Activated CD8-positive, alpha-beta memory T cell treated with anti-CD3 and anti-CD28 coated beads, Interleukin-2, amount 10 ng/mL, durations not matched to agents 7 days and 5 days (primary cell): ENCODE data around the gene TELO2. TPM values are rescaled to one million over a fixed set of nuclear protein-coding genes. Genes with fewer than 3 reads are reported as not detected.
"Not testable (repeated sequence)": the region's sequence is repeated elsewhere in the genome, so short reads cannot be mapped to it uniquely, and the experiment has no call there.

Source experiments
- ATAC-seq: fragments of 150-1000 bp; cut with Tn5 transposase; one replicate; pipeline ENCODE4 v1.10.0; 2021; ENCODE audit warnings: moderate library complexity
- CTCF ChIA-PET: fragments of 350-600 bp; sonication (Branson Sonifier 250); formaldehyde crosslinking; loops from one replicate; lab custom pipeline; 2021; ENCODE audit warnings: antibody characterized with exemption; lab: Charles Lee
- DNase-seq: peaks from one replicate; pipeline ENCODE4 v3.0.0-alpha.2; 2020
- H3K27ac Mint-ChIP-seq: one replicate; pipeline ENCODE4 v1.8.0; 2021; ENCODE audit warnings: mild to moderate bottlenecking, mixed read lengths
- H3K27me3 Mint-ChIP-seq: one replicate; pipeline ENCODE4 v1.8.0; 2021; ENCODE audit warnings: mixed read lengths
- H3K36me3 Mint-ChIP-seq: one replicate; pipeline ENCODE4 v1.8.0; 2021; ENCODE audit warnings: mild to moderate bottlenecking, mixed read lengths
- H3K4me1 Mint-ChIP-seq: one replicate; pipeline ENCODE4 v1.8.0; 2021; ENCODE audit warnings: mixed read lengths
- H3K4me3 Mint-ChIP-seq: one replicate; pipeline ENCODE4 v1.8.0; 2021; ENCODE audit warnings: mild to moderate bottlenecking, moderate library complexity, mixed read lengths
- H3K9me3 Mint-ChIP-seq: one replicate; pipeline ENCODE4 v1.8.0; 2022; ENCODE audit warnings: low read depth, mixed read lengths
- total RNA-seq, 2 experiments: library from RNA; stranded (reverse); gene quantifications; one replicate each; pipeline ENCODE4 v1.2.3, GENCODE V29; 2021

The TELO2 gene
- total RNA-seq, 2 experiments from 2014 or later, result 60.7 to 63.8 TPM

- no peak overlapping the region for H3K4me3 Mint-ChIP-seq
- CTCF ChIA-PET, result interaction anchor here (1.1 to 1.5 kb wide), 2 partner anchors 51 to 101 kb away, joined by 3 read pairs; no protein-coding TSS in a partner anchor
- no peak overlapping the region for H3K27ac Mint-ChIP-seq
These were observed 28.8 kb upstream of the TELO2 start for GRCh38 chr16:1464196-1464893.

GRCh38 chr16:1464894-1465566 lies 28.1 kb upstream of the TELO2 start:
- no peak overlapping the region for H3K27ac Mint-ChIP-seq
- ATAC-seq (no peak), DNase-seq (no peak)
- no peak overlapping the region for H3K4me3 Mint-ChIP-seq
- H3K36me3 Mint-ChIP-seq, result peaks cover 2% of the 10 kb centered on the region
- H3K27me3 Mint-ChIP-seq, result no peaks in the 10 kb centered on the region
- no peaks in the 10 kb centered on the region for H3K4me1 Mint-ChIP-seq
- H3K9me3 Mint-ChIP-seq, result no peaks in the 10 kb centered on the region
- CTCF ChIA-PET, result interaction anchor here (1.1 kb wide), 1 partner anchor 52 kb away, joined by 3 read pairs; no protein-coding TSS in a partner anchor

More at GRCh38 chr16:1464196-1464893, 28.8 kb upstream of the TELO2 start:
- no peaks in the 10 kb centered on the region for H3K27me3 Mint-ChIP-seq
- H3K36me3 Mint-ChIP-seq, result peaks cover 2% of the 10 kb centered on the region
- H3K4me1 Mint-ChIP-seq, result no peaks in the 10 kb centered on the region
- no peaks in the 10 kb centered on the region for H3K9me3 Mint-ChIP-seq
- no peak for DNase-seq
- ATAC-seq, result no peak

DNA sequence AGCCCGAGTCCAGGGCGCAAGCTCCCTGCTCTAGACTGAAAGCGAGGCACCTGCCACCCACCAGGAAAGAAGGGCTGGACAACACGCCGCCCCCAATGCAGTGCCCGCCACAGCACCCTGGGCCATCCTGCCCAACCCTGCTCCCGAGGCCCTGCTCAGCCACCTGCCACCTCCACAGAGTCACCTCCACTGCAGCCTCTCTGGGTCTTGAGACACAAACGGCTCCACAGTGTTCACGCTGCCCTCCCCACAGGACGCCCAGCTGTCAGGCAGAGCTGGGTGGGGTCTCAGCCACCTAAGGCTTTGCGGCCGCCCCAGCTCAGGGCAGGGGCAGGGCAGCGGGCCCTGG lies 27.6 kb upstream of the TELO2 start:
- CTCF ChIA-PET, result no interaction called here
- Mint-ChIP-seq H3K4me3 (no peak overlapping the region), H3K36me3 (peaks cover 2% of the 10 kb centered on the region), H3K27ac (no peak overlapping the region), H3K4me1 (no peaks in the 10 kb centered on the region), H3K9me3 (no peaks in the 10 kb centered on the region), H3K27me3 (no peaks in the 10 kb centered on the region)
- DNase-seq (no peak), ATAC-seq (no peak)

DNA sequence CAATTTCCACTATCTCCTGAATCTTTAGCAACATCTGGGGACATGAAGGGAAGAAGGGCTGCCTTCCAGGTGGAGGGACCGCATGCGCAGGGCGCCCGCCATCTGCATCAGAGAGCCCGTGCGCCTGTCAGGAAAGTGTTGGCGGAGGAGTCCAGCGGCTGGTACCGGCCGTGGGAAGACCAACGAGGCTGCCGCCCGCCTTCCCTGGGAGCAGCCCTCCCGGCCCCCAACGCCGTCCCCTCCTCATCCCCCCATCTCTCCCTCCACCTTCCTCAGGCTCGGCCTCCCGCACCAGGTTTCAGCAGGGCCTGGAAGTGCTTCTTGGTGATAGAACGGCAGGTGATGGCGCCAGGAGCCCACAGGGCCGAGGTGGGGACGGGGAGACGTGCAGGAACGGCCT lies 27.1 kb upstream of the TELO2 start:
- ATAC-seq, result no peak
- CTCF ChIA-PET, result no interaction called here
- peaks cover 2% of the 10 kb centered on the region for H3K36me3 Mint-ChIP-seq
- H3K27me3 Mint-ChIP-seq, result no peaks in the 10 kb centered on the region
- H3K9me3 Mint-ChIP-seq, result no peaks in the 10 kb centered on the region
- no peak overlapping the region for H3K27ac Mint-ChIP-seq
- H3K4me3 Mint-ChIP-seq, result no peak overlapping the region
- no peaks in the 10 kb centered on the region for H3K4me1 Mint-ChIP-seq
- no peak for DNase-seq

DNA sequence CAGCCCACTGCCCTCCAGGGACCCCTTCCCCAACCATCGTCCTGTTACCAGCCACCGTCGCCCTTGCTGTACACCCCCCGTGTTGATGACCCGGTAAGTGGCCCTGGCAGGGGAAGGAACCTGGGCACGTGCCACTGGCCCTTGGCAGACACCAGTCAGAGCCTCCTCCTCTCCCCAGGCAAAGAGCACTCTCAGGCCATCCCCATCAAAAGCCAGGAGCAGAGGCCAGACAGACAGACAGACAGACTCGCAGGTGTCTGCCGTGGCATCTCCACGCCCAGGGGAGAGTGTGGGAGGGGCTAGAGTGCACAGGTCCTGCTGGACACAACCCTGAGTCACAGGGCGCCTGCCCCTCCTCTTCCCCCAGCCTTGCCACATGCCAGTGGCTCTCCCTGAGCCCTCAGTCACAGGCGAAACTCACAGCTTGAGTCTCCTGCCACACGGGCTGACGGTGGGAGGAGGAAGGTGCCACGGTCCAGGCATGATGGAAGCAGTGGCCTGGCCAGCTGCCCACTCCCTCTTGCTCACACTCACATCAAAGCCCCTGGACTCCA lies 26.1 kb upstream of the TELO2 start:
- H3K9me3 Mint-ChIP-seq, result no peaks in the 10 kb centered on the region
- no peaks in the 10 kb centered on the region for H3K27me3 Mint-ChIP-seq
- no peaks in the 10 kb centered on the region for H3K4me1 Mint-ChIP-seq
- CTCF ChIA-PET, result no interaction called here
- no peaks in the 10 kb centered on the region for H3K36me3 Mint-ChIP-seq
- no peak overlapping the region for H3K27ac Mint-ChIP-seq
- no peak overlapping the region for H3K4me3 Mint-ChIP-seq
- ATAC-seq (peak; percentile 20), DNase-seq (no peak)

DNA sequence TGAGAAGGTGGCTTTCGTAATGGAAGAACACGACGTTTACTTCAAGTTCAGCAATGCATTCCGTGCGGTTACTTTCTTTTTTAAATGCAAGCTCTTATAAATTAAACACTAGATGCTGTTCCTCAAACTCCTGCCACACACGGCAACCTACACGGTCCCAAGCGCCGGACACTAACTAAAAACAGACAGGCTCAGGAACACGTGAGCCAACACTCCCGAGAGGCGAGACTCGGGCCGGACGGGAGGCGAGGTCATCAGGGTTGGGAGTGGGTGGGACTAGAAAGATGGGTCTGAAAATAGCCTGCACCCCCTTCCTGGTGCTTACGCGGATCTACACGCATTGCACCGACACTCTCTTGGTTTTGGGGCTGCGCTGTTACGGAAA lies 24.7 kb upstream of the TELO2 start:
- no peak overlapping the region for H3K27ac Mint-ChIP-seq
- H3K4me3 Mint-ChIP-seq, result no peak overlapping the region
- H3K27me3 Mint-ChIP-seq, result no peaks in the 10 kb centered on the region
- DNase-seq (no peak), ATAC-seq (no peak)
- no peaks in the 10 kb centered on the region for H3K9me3 Mint-ChIP-seq
- CTCF ChIA-PET, result no interaction called here
- no peaks in the 10 kb centered on the region for H3K36me3 Mint-ChIP-seq
- peaks cover 8% of the 10 kb centered on the region for H3K4me1 Mint-ChIP-seq

DNA sequence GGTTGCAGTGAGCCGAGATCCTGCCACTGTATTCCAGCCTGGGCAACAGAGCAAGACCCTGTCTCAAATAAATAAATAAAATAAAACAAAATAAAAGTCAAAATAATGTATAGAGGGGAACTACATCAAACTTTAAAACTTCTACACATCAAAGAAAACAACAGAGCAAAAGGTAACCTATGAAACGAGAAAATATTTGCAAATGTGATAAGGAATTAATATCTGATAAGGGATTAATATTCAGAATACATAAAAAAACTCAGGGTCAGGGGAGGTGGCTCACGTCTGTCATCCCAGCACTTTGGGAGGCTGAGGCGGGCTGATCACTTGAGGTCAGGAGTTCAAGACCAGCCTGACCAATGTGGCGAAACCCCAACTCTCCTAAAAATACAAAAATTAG lies 24.0 kb upstream of the TELO2 start:
- H3K27me3 Mint-ChIP-seq, CTCF ChIA-PET, H3K9me3 Mint-ChIP-seq, H3K36me3 Mint-ChIP-seq, H3K27ac Mint-ChIP-seq, DNase-seq, ATAC-seq, H3K4me3 Mint-ChIP-seq: not testable (repeated sequence)
- peaks cover 14% of the 10 kb centered on the region for H3K4me1 Mint-ChIP-seq

DNA sequence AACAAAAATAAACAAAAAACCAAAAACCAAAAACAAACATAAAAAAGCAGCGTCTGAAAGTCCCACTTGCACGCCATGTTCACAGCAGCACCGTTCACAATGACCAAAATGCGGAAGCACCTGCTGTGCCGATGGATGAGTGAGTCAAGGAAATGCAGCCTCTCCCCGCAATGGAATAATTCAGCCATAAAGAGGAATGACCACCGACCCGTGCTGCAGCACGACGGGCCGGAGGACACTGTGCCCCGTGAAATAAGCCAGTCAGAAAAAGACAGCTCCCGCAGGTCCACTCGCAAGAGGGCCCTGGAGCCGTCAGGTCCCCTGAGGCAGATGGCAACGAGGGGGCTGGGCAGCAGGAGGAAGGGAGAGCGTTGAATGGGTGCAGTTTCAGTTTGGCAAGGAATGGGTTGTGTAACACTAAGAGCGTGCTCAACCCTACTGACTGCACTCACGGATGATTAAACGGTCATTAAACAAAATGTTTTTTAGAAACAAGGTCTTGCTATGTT lies 23.4 kb upstream of the TELO2 start:
- ATAC-seq, result no peak
- H3K9me3 Mint-ChIP-seq, result no peaks in the 10 kb centered on the region
- CTCF ChIA-PET, result no interaction called here
- H3K4me1 Mint-ChIP-seq, result peaks cover 16% of the 10 kb centered on the region
- no peak overlapping the region for H3K4me3 Mint-ChIP-seq
- no peak overlapping the region for H3K27ac Mint-ChIP-seq
- no peaks in the 10 kb centered on the region for H3K27me3 Mint-ChIP-seq
- DNase-seq, result no peak
- H3K36me3 Mint-ChIP-seq, result no peaks in the 10 kb centered on the region

DNA sequence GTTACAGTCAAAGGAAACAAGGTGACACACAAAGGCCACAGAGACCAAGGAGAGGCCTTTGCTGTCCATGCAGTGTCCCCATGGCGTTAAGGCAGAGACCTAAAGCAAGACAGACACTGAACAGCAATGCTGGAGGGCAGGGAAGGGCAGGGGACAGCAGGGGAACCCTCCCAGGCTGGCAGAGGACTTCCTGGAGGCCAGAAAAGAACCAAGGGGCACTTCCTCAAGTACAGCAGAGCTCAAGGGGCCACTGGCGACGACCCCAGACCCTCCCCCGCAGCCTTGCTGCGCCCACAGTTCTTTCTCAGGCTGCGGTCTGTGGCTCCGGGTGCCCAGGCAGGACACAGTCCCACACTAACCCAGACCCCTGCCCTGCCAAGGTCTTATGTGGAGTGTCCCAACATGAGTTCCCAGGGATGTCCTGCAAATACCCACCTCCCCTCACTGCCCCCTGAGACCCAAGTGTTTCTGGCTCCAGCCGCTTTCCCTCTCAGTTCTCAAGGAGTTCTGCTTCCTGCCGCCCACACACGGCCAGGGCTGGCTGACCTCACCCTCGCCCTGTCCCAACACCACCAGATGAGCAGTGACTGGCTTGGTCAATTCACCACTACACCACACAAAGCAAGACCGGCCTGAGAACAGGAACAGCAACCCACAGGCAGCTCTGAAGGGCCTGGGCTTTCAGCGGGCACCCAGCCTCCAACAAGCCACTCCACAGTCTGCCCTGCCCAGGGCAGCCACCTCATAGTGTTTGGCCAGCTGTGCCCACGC lies 22.5 kb upstream of the TELO2 start:
- DNase-seq, result no peak
- Mint-ChIP-seq H3K9me3 (no peaks in the 10 kb centered on the region), H3K27me3 (no peaks in the 10 kb centered on the region), H3K4me1 (peaks cover 17% of the 10 kb centered on the region), H3K4me3 (no peak overlapping the region), H3K27ac (no peak overlapping the region), H3K36me3 (no peaks in the 10 kb centered on the region)
- CTCF ChIA-PET, result no interaction called here
- ATAC-seq, result no peak

- no peak overlapping the region for H3K27ac Mint-ChIP-seq
These were observed 21.5 kb upstream of the TELO2 start for GRCh38 chr16:1471569-1472194.

DNA sequence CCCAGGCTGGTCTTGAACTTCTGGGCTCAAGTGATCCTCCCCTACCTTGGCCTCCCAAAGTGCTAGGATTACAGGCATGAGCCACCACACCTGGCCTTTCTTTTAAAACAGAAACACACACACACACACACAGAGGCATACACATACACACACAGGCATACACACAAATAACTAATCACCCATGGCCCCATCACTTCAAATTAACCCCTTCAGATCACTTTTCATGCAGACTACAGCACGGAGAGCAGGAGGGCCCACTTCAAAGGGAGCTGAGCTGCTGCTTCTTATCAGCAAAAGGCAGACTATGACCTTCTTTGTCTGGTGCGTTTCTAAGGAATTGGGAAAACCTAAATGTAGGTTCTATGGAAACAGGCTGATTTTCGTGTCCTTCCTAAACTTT lies 20.2 kb upstream of the TELO2 start:
- H3K9me3 Mint-ChIP-seq, result no peaks in the 10 kb centered on the region
- H3K27me3 Mint-ChIP-seq, result no peaks in the 10 kb centered on the region
- no peaks in the 10 kb centered on the region for H3K36me3 Mint-ChIP-seq
- CTCF ChIA-PET, result no interaction called here
- peak overlapping the region; percentile 18 for H3K4me3 Mint-ChIP-seq
- ATAC-seq (no peak), DNase-seq (no peak)
- no peak overlapping the region for H3K27ac Mint-ChIP-seq
- peaks cover 21% of the 10 kb centered on the region for H3K4me1 Mint-ChIP-seq

More at GRCh38 chr16:1471569-1472194, 21.5 kb upstream of the TELO2 start:
- H3K4me3 Mint-ChIP-seq, result no peak overlapping the region
- ATAC-seq (no peak), DNase-seq (no peak)
- no peaks in the 10 kb centered on the region for H3K36me3 Mint-ChIP-seq
- H3K4me1 Mint-ChIP-seq, result peaks cover 21% of the 10 kb centered on the region
- H3K27me3 Mint-ChIP-seq, result no peaks in the 10 kb centered on the region
- CTCF ChIA-PET, result interaction anchor here (0.6 kb wide), 1 partner anchor 20 kb away, joined by 4 read pairs; no protein-coding TSS in a partner anchor
- no peaks in the 10 kb centered on the region for H3K9me3 Mint-ChIP-seq

GRCh38 chr16:1474082-1474795 lies 18.9 kb upstream of the TELO2 start:
- CTCF ChIA-PET, result no interaction called here
- Mint-ChIP-seq H3K4me1 (peaks cover 21% of the 10 kb centered on the region), H3K9me3 (no peaks in the 10 kb centered on the region), H3K36me3 (no peaks in the 10 kb centered on the region), H3K27ac (peak overlapping the region; percentile 40), H3K4me3 (peak overlapping the region; percentile 67), H3K27me3 (no peaks in the 10 kb centered on the region)
- ATAC-seq (no peak), DNase-seq (no peak)
